ENCODE results near the gene STAP2.

GRCh38 chr19:4291184-4291732 is 47.4 kb downstream of the STAP2 start:
- TF ChIP-seq CTCF (conservative IDR thresholded peaks at IDR 0.05; ENCODE audit: low read depth, low read length): no peak
- TF ChIP-seq EZH2 (IDR thresholded peaks at IDR 0.05; ENCODE audit: low read length, unreplicated experiment): no peak

Data from PC-3 (cell line).